ENCODE measurements around the gene SSH2. TPM values are rescaled to one million over a fixed set of nuclear protein-coding genes. Genes with fewer than 3 reads are reported as not detected.
A peak's percentile ranks its signal among the peaks of the same experiment; 100 is the strongest.

Gene SSH2
- 10 to 100 TPM; 31.0 to 37.4 TPM for total RNA-seq
- polyA plus RNA-seq (ENCODE audit: insufficient read depth, low read depth, low replicate concordance), result 62.3 TPM
- long read RNA-seq, donor 1, partial matches to known transcripts, result 0 of 1 reads
- long read RNA-seq, donor 1, other reads (novel, unspliced or antisense), result 0 of 1 reads
- long read RNA-seq, donor 2, partial matches to known transcripts, result 0 of 2 reads
- long read RNA-seq, donor 2, other reads (novel, unspliced or antisense), result 0 of 2 reads

- intact Hi-C loops (cut with DNase I; ENCODE audit: low total_unique reads), result loop anchor here (10.0 kb wide), 1 partner anchor 125 kb away; no protein-coding TSS in a partner anchor
- peak within 1 kb of the TSS; percentile 83 to 91 for H3K27ac ChIP-seq
- H3K4me3 ChIP-seq, result peak within 1 kb of the TSS; percentile 94 to 98
- WGBS, 2 donors, result 0% methylated on average over 23 to 64 of the region's 71 CpGs
- peak; percentile 90 for DNase-seq
- TF ChIP-seq POLR2A (IDR thresholded peaks at IDR 0.05), result no peak
- TF ChIP-seq CTCF (IDR thresholded peaks at IDR 0.05), result no peak
- no peaks in the 10 kb centered on the region for H3K27me3 ChIP-seq
- H3K36me3 ChIP-seq (ENCODE audit: low read depth, missing control alignments), result no peaks in the 10 kb centered on the region
- peaks cover 10% of the 10 kb centered on the region for H3K4me1 ChIP-seq
- H3K9me3 ChIP-seq, result no peaks in the 10 kb centered on the region
Measured at GRCh38 chr17:29929533-29930408, at the start of gene SSH2. Gene SSH2 (minus strand): TSS chr17:29930228. CDS start chr17:29930000, 228 bp downstream.

GRCh38 chr17:29977836-29978235, 47.8 kb upstream of the SSH2 start:
- Histone ChIP-seq H3K9me3 (no peaks in the 10 kb centered on the region), H3K27ac (no peak overlapping the region), H3K4me1 (no peaks in the 10 kb centered on the region), H3K4me3 (no peak overlapping the region), H3K36me3 (ENCODE audit: low read depth, missing control alignments) (no peaks in the 10 kb centered on the region), H3K27me3 (no peaks in the 10 kb centered on the region)
- 46 to 63% methylated on average over 1 of the region's 1 CpG for WGBS, 2 donors
- TF ChIP-seq POLR2A (IDR thresholded peaks at IDR 0.05), result no peak
- intact Hi-C loops (cut with DNase I; ENCODE audit: low total_unique reads), result no loop called here
- DNase-seq, result no peak

- intact Hi-C loops (cut with DNase I; ENCODE audit: low total_unique reads), result no loop called here
- DNase-seq, result no peak
- 78 to 80% methylated on average over 2 to 3 of the region's 3 CpGs for WGBS, 2 donors
- H3K4me3 ChIP-seq, result no peak overlapping the region
- TF ChIP-seq POLR2A (IDR thresholded peaks at IDR 0.05), result no peak
- no peak for TF ChIP-seq CTCF (IDR thresholded peaks at IDR 0.05)
- H3K27me3 ChIP-seq, result no peaks in the 10 kb centered on the region
- no peak overlapping the region for H3K27ac ChIP-seq
- H3K4me1 ChIP-seq, result no peaks in the 10 kb centered on the region
- H3K36me3 ChIP-seq (ENCODE audit: low read depth, missing control alignments), result no peaks in the 10 kb centered on the region
- no peaks in the 10 kb centered on the region for H3K9me3 ChIP-seq
Measured at GRCh38 chr17:29973005-29973404, 43.0 kb upstream of the SSH2 start.

- Histone ChIP-seq H3K4me3 (no peak overlapping the region), H3K4me1 (no peaks in the 10 kb centered on the region), H3K36me3 (ENCODE audit: low read depth, missing control alignments) (no peaks in the 10 kb centered on the region), H3K27ac (no peak overlapping the region), H3K9me3 (no peaks in the 10 kb centered on the region), H3K27me3 (no peaks in the 10 kb centered on the region)
- no peak for TF ChIP-seq CTCF (IDR thresholded peaks at IDR 0.05)
- TF ChIP-seq POLR2A (IDR thresholded peaks at IDR 0.05), result no peak
- 66 to 75% methylated on average over 14 to 18 of the region's 18 CpGs for WGBS, 2 donors
- intact Hi-C loops (cut with DNase I; ENCODE audit: low total_unique reads), result no loop called here
- DNase-seq, result no peak
Measured at GRCh38 chr17:29972277-29972676, 42.2 kb upstream of the SSH2 start.

- H3K4me1 ChIP-seq, result no peaks in the 10 kb centered on the region
- WGBS, 2 donors, result 87 to 90% methylated on average over 5 of the region's 5 CpGs
- no peaks in the 10 kb centered on the region for H3K36me3 ChIP-seq (ENCODE audit: low read depth, missing control alignments)
- TF ChIP-seq POLR2A (IDR thresholded peaks at IDR 0.05), result no peak
- no peak for TF ChIP-seq CTCF (IDR thresholded peaks at IDR 0.05)
- no peaks in the 10 kb centered on the region for H3K27me3 ChIP-seq
- no peak overlapping the region for H3K4me3 ChIP-seq
- no peak overlapping the region for H3K27ac ChIP-seq
- H3K9me3 ChIP-seq, result no peaks in the 10 kb centered on the region
- DNase-seq, result no peak
- intact Hi-C loops (cut with DNase I; ENCODE audit: low total_unique reads), result no loop called here
Measured at GRCh38 chr17:29968271-29968670, 38.2 kb upstream of the SSH2 start.
